Measurements from ENCODE around the gene CD52.

The CD52 gene, protein sequence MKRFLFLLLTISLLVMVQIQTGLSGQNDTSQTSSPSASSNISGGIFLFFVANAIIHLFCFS
- total RNA-seq: 485 to 1,241 (median 802) reads per million in 18 experiments

DNA sequence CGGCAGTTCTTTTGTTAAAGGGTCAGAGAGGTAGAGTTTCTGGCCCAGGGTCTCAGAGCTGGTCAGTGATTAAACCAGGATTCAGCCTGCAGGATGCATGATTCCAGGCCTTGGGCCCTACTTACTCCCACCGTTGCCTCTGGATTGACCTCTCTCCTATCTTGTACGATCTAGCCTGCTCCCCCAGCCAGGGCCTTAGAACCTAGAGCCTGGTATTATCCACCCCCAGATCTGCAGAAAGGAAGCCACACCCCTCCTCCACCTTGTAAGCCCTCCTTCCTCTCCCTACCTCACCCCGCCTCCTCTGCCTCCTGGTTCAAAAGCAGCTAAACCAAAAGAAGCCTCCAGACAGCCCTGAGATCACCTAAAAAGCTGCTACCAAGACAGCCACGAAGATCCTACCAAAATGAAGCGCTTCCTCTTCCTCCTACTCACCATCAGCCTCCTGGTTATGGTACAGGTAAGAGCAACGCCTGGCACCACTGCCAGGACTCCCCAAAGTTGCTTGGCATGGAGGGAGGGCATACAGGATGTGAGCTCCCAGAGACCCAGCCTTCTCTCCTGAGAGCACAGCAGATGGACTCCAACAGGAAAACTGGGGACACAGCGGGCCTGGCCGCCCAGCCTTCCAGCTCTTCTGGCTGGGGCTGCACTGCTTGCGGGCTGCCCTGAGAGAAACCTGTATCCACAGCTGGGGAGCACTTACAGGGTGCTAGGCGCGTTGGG, at the start of gene CD52:
Gene CD52, plus strand, starts transcription at position 347 of the 726 bp plus-strand sequence. Its CDS starts 60 bp downstream, at position 407.
- DNase-seq: peak; percentile 48 to 75

DNA sequence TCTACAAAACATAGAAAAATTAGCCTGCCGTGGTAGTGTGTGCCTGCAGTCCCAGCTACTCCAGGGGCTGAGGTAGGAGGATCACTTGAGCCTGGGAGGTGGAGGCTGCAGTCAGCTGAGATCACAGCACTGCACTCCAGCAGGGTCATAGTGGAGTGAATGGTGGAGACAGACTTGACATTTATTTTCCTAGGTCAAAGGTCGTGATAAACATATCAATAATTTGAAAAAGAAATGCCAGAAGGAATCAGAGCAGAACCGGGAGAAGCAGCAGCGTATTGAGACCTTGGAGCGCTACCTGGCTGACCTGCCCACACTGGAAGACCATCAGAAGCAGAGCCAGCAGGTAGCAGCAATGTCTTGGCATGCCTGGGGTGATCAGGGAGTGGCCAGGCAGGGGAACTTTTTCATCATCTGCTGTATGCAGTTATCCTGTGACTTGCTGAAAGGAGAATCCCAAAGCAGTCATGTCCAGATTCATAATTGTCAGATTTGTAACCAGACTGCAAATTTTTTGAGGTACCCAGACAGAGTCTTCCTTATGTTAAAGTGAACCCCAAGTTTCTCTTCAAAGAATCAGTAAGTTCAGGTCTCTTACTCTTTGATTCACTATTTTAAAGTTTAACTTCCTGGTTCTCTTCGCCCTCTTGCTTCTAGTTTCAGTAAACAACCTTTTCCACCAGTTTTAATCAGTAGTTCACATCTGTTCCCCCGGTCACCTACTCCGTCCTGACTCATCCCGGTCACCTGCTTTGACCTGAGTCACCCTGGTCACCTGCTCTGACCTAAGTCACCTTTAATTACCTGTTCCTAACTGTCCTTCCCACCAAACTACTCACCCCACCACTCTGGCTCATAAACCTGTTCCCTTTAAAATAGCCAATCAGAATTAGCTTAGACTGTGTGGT, 49.2 kb upstream of the CD52 start:
- no peak for DNase-seq

DNA sequence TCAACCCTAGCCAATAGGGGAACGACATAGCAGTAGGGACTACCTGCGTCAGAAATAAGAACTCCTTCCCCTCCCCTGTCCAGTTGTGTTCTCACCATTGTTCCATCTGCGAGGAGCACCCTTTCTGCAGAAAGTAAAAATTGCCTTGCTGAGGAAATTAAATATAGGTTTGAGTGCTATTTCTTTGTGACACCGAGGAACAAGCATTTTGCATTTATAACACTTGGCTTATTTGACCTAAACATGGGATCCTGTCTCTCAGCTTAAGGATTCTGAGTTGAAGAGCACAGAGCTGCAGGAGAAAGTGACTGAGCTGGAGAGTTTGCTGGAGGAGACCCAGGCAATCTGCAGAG, 48.6 kb upstream of the CD52 start:
- no peak for DNase-seq

DNA sequence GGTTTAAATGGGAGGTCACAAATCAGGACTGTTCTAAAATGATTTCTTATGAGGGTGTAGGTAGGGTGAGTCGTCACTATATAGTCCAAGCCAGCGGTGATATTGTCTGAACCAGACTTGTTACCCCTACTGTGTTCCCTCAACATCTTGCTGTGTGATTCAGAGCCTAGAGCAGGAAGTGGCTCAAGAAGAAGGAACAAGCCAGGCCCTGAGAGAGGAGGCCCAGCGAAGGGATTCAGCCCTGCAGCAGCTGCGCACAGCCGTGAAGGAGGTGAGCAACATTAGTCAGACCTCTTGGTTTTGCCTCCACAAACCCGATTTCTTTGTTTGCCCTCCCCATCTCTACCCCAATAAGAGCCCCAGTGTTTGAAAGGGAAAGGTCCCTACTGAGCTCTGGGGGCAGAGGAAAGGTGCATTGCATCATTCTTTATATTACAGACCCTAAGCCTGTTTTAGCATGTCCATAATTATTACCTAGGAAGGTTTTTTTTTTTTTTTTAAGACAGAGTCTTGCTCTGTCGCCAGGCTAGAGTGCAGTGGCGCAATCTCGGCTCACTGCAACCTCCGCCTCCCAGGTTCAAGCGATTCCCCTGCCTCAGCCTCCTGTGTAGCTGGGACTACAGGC, 42.8 kb upstream of the CD52 start:
- DNase-seq: peak; percentile 77 to 87

DNA sequence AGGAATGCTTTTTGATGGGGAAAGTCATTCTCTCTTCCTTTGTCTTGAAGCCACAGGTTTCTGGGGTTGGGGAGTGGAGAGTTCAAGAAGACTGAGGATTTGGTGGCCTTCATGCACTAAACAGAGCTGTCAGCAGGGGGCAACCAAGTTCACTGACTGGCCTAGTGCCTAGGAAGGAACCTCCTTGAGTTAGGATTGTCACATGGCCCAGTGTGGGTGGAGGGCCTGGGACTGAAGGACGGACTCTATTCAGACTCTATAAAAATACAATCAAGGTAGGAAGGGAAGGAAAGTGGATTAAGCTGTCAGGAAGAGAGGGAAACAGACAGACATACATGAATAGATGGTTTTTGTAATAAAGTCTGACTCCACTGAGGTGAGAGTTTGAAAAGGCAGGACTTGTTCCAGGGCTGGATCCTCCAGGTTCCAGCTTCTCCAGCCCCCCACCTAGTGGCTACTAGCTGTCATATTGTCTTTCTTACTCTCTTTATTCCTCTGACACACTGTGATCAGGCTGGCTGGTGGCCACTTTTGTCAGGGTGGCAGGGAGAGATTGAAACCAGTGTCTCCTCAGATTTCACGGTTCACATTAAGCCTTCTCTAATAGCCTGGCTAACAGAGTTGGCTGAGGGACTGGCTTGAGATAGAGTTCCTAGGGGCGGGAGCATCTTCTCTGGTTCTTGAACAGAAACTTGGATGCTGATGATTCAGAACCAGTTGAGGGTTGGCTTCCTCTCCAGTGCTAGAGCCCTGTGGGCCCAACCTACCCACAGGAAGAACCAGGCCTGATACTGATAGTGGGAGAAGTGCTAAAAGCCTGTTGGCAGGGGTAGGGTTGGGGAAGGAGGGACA, 42.0 kb upstream of the CD52 start:
- peak; percentile 97 to 98 for DNase-seq

DNA sequence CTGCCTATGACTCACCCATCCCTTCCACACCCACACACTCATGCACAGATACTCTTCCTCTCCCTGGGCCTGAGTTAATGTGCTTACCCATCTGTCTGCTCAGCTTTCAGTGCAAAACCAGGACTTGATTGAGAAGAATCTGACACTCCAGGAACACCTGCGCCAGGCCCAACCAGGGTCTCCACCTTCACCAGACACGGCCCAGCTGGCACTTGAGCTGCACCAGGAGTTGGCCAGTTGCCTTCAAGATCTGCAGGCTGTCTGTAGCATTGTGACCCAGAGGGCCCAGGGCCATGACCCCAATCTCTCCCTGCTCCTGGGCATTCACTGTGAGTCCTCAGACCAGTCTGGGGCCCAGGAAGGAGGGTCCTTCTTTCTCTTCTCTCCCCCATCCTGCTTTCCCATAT, 41.3 kb upstream of the CD52 start:
- no peak for DNase-seq

DNA sequence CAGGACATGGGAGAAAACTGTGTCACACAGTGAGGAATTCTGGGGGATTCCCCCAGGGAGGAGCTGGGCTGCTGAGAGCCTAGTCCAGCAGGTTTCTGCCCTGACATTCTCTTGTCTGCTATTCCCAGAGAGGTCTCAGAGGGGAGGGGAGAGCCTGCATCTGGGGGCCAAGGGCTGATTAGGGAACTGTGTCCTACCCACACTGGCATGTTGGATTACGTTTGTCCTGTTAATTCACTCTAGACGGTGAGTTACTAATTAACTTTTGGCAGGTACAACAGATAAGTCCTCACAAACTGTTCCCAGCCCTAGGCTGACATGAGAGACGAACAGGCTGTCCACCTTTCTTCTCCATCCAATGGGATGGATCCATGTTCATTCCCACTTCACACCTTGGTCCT, 40.5 kb upstream of the CD52 start:
- no peak for DNase-seq

DNA sequence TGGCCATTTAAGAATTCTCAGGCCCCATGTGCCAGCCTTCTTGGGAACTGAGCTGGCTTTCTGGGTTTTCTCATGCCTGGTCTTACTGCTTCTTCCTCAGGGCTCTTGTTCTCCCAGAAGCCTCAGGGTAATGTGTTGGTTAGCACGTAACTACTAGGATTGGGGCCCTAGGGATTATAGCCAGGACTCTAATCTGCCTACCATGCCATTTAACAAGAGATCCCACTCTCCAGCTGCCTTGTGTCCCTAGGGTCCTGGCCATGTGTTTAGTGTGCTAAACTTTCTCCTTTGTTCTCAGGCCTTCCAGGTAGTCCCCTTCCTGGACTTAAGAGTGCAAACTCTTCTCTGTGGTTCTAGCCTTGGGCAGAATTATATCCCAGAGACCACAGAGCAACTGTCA, 40.0 kb upstream of the CD52 start:
- no peak for DNase-seq

DNA sequence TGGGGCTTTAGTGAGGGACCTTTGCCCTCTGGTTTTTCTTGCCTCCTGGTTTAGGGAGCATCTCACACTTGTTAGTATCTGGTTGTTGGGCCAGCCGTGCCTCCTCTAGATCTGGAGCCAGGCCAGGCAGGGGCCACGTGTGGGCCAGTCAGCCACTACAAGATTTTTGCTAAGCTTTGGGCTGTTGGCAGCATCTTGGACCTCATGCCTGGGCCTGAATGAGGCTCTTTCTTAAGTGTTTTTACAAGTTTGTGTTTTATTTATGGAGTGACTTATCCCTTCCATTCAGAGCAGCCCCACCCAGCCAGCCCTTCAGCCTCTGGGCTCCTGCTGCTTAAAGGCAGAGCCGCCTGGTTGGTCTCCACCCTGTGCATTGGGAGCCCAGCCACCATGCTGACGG, 39.5 kb upstream of the CD52 start:
- no peak for DNase-seq

DNA sequence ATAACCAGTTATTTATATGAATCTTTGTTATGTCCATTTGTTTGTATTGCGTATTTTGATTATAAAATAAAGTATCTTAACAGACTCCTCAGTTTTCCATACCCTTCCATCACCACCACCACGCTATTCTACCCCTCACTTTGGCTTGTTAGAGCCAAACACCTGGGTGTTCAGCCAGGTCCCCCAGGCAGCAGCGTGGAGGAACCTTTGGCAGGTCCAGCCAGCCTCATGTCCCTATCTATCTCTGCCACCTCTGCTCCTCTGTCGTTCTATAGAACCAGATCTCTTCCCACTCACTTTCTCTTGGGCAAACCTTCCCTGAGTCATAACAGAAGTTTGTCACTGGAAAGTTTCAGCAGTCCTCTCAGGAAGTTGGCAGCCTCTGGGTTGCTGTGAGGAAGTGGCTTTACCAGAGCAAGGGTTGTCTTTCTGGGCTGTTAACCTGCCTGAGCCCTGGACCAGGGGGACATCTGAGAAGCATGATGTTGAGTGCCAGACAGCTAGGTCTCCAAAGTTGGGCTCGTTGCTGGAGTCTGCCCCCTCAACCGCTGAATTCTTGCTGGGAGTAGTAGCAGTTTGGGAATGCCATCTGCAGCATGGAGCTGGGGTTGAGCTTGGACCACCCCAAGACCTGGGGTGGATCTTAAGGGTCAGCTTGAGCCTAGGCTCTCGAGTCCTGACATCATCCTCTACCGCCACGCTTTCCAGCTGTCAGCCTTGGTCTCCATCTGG, 38.9 kb upstream of the CD52 start:
- peak; percentile 97 to 98 for DNase-seq

DNA sequence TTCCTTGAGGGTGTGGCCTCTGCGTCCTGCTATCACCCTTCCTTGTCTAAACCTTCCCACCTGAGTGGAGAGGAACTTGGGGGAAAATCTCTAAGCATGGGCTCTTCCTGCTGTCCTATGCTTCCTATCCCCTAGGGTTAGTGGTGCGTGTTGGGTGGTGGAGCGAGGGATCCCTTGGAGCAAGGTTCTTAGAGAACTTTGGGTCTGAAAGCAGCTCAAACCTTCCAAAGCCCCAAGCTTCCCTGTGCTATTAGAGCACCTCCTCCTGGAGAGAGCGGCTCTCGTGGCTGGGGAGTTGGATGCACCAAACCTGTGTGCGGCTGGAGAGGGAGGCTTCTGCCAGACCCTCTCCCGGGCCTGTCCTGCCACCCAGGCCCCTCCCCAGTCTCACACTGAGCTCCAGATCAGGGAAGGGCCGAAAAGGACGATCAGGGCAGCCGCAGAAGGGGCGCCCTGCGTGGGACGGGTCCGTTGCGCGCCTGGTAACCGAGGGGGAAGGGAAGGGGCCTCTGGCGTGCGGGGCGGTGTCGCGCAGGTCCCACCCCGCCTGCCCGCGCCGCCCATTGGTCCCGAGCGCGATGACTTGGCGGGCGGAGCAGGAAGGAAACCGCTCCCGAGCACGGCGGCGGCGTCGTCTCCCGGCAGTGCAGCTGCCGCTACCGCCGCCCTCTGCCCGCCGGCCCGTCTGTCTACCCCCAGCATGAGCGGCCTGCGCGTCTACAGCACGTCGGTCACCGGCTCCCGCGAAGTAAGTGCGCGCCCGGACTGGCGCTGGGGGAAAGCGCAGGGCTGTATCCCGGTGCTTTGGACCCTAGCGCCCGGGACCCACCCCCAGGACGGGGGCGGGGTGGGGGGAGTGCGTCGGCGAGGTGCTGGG, 38.1 kb upstream of the CD52 start, which contains the start of gene SH3BGRL3:
Gene SH3BGRL3, plus strand, starts transcription at position 631 of the 877 bp plus-strand sequence. Its CDS starts 70 bp downstream, at position 701.
- DNase-seq: peak; percentile 90 to 94

DNA sequence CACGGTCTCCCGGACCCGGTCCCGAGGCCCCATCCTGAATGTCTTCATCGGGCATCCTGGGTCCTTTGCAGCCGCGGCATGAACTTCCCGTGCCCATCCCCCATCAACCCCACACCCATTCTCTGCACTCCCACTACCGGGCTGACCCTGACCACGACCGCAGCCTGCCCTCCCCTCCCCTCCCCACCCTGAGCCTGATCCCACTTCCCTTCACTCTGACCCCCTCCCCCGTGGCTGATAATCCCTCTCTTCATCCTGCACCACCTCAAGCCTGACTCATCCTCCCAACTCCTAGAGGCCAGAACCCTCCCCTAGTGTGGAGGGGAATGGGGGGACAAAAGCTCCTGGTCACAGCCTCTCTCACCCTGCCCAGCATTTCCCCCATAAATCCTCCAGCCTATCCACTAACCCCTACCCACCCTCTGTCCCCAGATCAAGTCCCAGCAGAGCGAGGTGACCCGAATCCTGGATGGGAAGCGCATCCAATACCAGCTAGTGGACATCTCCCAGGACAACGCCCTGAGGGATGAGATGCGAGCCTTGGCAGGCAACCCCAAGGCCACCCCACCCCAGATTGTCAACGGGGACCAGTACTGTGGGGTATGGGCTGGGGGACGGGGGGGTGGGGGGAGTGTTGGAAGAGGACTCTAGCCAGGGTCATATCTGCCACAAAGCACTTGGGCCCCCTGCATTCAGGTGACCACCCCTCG, 37.3 kb upstream of the CD52 start:
- DNase-seq: peak in 1 of 2 donors; percentile 66

DNA sequence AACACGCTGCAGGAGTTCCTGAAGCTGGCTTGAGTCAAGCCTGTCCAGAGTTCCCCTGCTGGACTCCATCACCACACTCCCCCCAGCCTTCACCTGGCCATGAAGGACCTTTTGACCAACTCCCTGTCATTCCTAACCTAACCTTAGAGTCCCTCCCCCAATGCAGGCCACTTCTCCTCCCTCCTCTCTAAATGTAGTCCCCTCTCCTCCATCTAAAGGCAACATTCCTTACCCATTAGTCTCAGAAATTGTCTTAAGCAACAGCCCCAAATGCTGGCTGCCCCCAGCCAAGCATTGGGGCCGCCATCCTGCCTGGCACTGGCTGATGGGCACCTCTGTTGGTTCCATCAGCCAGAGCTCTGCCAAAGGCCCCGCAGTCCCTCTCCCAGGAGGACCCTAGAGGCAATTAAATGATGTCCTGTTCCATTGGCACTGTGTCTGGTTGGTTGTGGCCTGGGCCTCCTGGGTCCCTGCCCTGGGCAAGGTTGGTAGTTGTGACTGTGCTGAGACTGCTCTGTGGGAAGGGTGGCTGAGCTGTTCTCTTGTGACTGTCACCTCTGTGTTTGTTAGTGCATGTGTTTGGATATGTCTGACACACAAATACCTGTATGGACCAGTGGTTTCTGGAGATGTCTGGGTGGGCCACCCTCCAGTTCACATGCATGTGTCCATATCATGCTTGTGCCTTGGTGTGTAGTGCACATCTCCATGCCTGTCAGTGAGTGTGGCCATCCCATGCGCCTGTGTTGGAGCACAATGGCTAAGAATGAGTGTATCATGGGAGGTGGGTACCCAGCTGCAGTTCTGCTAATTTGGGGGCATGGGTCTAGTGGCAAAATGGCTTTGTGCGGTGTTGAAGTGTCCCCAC, 36.4 kb upstream of the CD52 start:
- DNase-seq: no peak

DNA sequence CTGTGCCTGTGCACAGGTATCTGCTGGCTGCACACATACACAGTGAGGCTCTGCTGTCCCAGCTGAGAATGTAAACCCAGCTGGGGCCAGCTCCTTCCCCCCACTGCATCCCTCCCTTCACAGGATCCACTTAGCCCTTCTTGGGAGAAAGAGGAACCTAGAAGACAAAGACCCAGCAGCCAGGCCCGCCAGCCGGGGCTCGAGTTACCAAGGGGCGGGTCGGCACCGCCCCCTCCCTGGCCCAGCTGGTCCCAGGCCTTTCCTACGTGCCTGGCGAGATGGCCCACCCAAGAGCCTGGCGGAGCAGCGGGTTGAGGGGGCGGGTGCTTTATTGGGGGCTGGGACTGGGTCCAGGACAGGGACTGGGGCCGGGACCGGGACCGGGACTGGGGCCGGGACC, 35.8 kb upstream of the CD52 start:
- peak; percentile 40 to 69 for DNase-seq

DNA sequence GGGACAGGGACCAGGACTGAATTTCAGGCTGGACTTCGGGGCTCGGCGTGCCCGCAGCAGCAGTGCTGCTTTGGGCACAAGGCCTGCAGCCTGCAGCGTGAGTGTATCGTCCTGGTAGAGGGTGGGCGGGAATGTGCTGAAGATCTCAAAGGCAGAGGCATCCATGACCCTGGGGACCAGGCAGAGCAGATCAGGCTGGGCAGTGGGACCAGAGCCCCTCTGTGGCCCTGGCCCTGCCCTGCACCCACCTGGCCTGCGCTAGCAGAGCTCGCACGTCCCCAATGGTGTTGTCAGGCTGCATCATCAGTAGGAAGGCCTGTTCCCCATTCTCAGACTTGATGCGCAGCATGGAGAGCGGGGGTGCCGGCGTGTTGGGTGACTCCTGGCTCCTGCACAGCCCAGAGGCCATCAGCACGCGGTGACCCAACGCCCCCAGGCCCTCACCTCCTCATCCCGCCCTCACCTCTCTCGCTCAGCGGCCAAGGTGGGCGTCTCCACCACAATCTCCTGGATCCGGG, 35.3 kb upstream of the CD52 start:
- peak in 1 of 2 donors; percentile 44 for DNase-seq

DNA sequence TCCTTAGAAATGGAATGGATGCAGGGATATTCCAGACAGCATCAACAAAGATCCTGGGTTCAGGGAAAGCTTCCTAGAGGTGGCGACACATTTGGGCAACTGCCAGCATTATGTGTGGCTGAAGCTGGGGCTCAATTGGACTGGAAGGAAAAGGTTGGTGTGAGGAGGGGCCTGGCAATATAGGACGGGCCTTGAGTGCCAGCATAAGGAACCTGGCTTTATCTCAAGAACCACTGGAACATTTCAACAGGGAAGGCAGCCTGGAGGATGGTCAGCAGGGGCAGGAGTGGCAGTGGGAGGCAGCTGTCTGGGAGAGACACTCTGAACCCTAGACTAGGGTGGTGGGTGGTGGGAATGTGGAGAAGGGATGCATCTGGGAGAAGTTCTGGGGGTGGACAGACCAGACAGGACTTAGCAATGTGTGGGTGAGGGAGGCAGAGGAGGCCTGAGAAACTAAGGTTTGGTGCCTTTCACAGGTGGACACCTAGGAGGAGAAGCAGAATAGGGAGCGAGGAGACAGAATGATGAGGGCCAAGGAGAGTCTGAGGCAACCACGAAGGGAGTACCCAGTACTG, 34.4 kb upstream of the CD52 start:
- DNase-seq: peak in 1 of 2 donors; percentile 52

DNA sequence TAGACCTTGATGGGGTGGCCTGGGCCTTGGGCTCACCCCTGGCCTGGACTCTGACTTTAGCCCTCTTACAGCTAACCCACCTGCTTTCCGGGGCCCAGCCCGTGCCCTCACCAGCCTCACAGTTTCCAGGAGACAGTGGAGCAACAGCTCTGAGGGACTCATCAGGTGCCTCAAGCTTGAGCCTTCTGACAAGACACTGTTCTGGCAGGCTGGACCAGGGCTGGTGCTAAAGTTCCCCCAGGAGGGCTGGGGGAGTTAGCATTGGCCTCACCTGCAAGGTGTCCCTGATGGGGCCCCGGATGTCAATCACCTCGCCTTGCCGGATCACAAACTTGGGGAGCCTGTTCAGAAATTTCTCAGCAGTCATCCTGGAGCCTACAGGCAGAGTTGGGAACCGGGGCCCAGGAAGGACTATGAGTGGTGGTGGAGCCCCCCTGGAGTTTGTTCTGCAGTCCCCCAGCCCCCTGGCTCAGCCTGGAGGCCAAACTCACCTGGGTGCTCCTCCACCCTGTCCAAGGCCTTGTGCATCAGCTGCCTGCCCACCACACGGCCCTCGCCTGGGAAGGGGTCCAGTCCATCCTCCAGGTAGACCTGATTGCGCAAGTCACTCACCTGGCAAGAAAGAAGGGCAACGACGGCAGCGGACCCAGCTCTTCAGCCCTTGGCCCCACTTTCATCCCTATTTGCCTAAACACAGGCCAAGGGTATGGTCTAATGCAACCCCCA, 33.7 kb upstream of the CD52 start:
- no peak for DNase-seq

All from inflammatory macrophage (primary cell).